ENCODE results near the gene PARD6B.
"Not testable (repeated sequence)": the region's sequence is repeated elsewhere in the genome, so short reads cannot be mapped to it uniquely, and the experiment has no call there.

The PARD6B gene

DNA sequence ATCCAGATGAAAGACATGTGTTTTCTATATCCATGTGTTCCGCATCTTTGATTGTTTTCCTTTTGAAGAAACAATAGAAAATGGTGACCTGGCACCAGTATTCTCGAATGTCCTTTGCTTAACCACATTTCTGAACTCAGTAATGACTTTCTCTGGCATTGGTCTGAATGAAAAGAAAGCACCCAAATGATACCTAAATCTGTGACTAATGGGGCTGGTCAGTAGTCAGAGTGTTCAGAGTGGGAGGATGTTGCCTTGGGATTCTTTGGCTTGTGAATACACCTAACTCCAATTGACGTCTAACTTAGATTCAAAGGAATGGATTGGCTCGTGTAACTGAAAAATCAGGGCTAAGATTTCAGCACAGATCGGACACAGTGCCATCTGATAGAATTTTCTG lies 27.1 kb downstream of the PARD6B start:
- Histone ChIP-seq H3K4me3 (ENCODE audit: low read length) (no peak overlapping the region), H3K4me1 (ENCODE audit: control insufficient read depth, low read depth, low read length) (peaks cover 6% of the 10 kb centered on the region), H3K27ac (ENCODE audit: low read length) (no peak overlapping the region), H3K9me3 (ENCODE audit: control insufficient read depth, low read depth, low read length) (no peaks in the 10 kb centered on the region), H3K36me3 (ENCODE audit: control insufficient read depth, low read depth, low read length) (no peaks in the 10 kb centered on the region), H3K9ac (ENCODE audit: low read length) (no peak overlapping the region), H3K27me3 (ENCODE audit: control insufficient read depth, insufficient read depth, low read length) (no peaks in the 10 kb centered on the region)

DNA sequence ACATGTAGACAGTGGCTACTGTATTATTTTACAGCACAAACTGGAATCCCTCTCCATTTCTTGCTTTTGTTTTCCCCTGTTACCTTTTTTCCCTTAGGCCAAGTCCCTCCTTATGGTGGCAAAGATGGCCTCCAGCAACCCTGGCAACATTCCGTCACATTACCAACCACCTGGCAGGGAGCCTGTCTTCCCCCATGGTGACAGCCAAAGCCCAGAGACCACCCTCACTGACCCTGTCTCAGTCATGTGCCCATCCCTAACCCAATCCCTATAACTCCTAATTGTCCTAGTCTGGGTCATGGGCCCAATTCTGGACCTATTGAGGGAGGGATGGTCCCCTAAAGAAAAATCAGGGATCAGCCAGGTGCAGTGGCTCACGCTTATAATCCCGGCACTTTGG lies 27.6 kb downstream of the PARD6B start:
- H3K4me3 ChIP-seq (ENCODE audit: low read length), result no peak overlapping the region
- H3K9ac ChIP-seq (ENCODE audit: low read length), result no peak overlapping the region
- H3K9me3 ChIP-seq (ENCODE audit: control insufficient read depth, low read depth, low read length), result no peaks in the 10 kb centered on the region
- peaks cover 8% of the 10 kb centered on the region for H3K4me1 ChIP-seq (ENCODE audit: control insufficient read depth, low read depth, low read length)
- no peaks in the 10 kb centered on the region for H3K36me3 ChIP-seq (ENCODE audit: control insufficient read depth, low read depth, low read length)
- no peaks in the 10 kb centered on the region for H3K27me3 ChIP-seq (ENCODE audit: control insufficient read depth, insufficient read depth, low read length)
- H3K27ac ChIP-seq (ENCODE audit: low read length), result no peak overlapping the region

GRCh38 chr20:50759678-50760077 lies 28.3 kb downstream of the PARD6B start:
- Histone ChIP-seq H3K27ac (ENCODE audit: low read length) (no peak overlapping the region), H3K9ac (ENCODE audit: low read length) (no peak overlapping the region), H3K9me3 (ENCODE audit: control insufficient read depth, low read depth, low read length) (no peaks in the 10 kb centered on the region), H3K4me3 (ENCODE audit: low read length) (no peak overlapping the region), H3K36me3 (ENCODE audit: control insufficient read depth, low read depth, low read length) (no peaks in the 10 kb centered on the region), H3K27me3 (ENCODE audit: control insufficient read depth, insufficient read depth, low read length) (no peaks in the 10 kb centered on the region), H3K4me1 (ENCODE audit: control insufficient read depth, low read depth, low read length) (peaks cover 11% of the 10 kb centered on the region)

DNA sequence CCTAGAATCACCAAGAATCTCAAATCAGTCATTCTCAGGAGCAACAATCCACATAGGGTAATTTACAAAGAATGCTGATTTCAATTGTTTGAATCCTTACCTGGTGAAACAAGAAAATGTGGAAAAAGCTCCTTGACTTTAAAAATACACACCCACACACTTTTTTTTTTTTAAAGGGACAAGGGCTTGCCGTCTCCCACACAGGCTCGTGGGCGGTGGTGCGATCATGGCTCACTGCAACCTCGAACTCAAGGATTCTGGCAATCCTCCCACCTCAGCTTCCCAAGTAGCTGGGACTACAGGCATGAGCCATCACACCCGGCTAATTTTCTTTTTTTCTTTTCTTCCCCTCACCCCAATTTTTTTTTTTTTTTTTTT lies 30.7 kb downstream of the PARD6B start:
- no peak overlapping the region for H3K9ac ChIP-seq (ENCODE audit: low read length)
- no peak overlapping the region for H3K27ac ChIP-seq (ENCODE audit: low read length)
- H3K4me3 ChIP-seq (ENCODE audit: low read length), result no peak overlapping the region

DNA sequence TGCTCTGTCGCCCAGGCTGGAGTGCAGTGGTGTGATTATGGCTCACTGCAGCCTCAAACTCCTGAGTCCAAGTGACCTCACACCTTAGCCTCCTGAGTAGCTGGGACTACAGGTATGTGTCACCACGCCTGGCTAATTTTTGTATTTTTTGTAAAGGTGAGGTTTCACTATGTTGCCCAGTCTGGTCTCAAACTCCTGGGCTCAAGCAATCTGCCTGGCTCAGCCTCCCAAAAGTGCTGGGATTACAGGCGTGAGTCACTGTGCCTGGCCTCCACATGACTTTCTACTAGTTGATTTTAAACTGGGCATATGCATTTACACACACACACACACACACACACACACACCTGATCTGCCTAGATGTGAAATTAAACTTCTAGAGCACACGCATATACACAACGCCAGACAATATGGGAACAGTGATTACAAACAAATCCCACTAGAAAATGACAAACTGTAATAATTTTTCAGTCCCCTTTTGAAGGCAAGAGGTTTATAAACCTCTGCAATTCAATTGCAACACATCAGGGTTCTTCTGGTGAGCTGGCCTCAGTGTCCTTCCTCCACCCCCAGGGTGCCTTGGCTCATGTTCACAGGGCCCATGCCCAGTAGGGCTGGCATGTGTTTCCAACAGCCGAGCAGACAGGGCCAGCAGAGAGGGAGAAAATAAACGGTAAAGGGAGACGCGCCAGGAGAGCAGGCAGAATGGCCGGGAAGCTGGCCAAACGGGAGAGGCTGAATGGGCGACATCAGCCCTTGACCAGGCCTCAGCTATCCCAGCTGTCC lies 31.2 kb downstream of the PARD6B start:
- no peak overlapping the region for H3K27ac ChIP-seq (ENCODE audit: low read length)
- no peak overlapping the region for H3K9ac ChIP-seq (ENCODE audit: low read length)
- no peaks in the 10 kb centered on the region for H3K36me3 ChIP-seq (ENCODE audit: control insufficient read depth, low read depth, low read length)
- peaks cover 16% of the 10 kb centered on the region for H3K4me1 ChIP-seq (ENCODE audit: control insufficient read depth, low read depth, low read length)
- H3K4me3 ChIP-seq (ENCODE audit: low read length), result no peak overlapping the region
- H3K27me3 ChIP-seq (ENCODE audit: control insufficient read depth, insufficient read depth, low read length), result no peaks in the 10 kb centered on the region
- no peaks in the 10 kb centered on the region for H3K9me3 ChIP-seq (ENCODE audit: control insufficient read depth, low read depth, low read length)

More for the DNA sequence above, 30.7 kb downstream of the PARD6B start:
- Histone ChIP-seq H3K9me3 (ENCODE audit: control insufficient read depth, low read depth, low read length) (no peaks in the 10 kb centered on the region), H3K27me3 (ENCODE audit: control insufficient read depth, insufficient read depth, low read length) (no peaks in the 10 kb centered on the region), H3K36me3 (ENCODE audit: control insufficient read depth, low read depth, low read length) (no peaks in the 10 kb centered on the region), H3K4me1 (ENCODE audit: control insufficient read depth, low read depth, low read length) (peaks cover 11% of the 10 kb centered on the region)

GRCh38 chr20:50763550-50764458 lies 32.4 kb downstream of the PARD6B start:
- peaks cover 16% of the 10 kb centered on the region for H3K4me1 ChIP-seq (ENCODE audit: control insufficient read depth, low read depth, low read length)
- not testable (repeated sequence) for H3K27ac ChIP-seq (ENCODE audit: low read length); H3K4me3 ChIP-seq (ENCODE audit: low read length)

DNA sequence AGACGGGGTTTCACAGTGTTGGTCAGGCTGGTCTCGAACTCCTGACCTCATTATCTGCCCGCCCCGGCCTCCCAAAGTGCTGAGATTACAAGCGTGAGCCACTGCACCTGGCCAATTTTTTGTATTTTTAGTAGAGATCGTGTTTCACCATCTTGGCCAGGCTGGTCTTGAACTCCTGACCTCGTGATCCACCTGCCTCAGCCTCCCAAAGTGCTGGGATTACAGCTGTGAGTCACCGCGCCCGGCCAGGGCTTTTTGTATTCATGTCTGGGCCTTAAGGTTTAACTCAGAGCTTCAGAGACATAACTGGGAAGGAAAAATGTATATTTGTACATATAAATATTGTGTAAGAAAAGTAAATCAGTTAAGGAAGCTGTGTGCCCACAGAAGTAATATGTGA lies 33.9 kb downstream of the PARD6B start:
- not testable (repeated sequence) for H3K4me3 ChIP-seq (ENCODE audit: low read length); H3K27ac ChIP-seq (ENCODE audit: low read length); H3K27me3 ChIP-seq (ENCODE audit: control insufficient read depth, insufficient read depth, low read length); H3K9ac ChIP-seq (ENCODE audit: low read length); H3K36me3 ChIP-seq (ENCODE audit: control insufficient read depth, low read depth, low read length); H3K9me3 ChIP-seq (ENCODE audit: control insufficient read depth, low read depth, low read length)
- peaks cover 16% of the 10 kb centered on the region for H3K4me1 ChIP-seq (ENCODE audit: control insufficient read depth, low read depth, low read length)

More at GRCh38 chr20:50763550-50764458, 32.4 kb downstream of the PARD6B start:
- not testable (repeated sequence) for H3K36me3 ChIP-seq (ENCODE audit: control insufficient read depth, low read depth, low read length); H3K9ac ChIP-seq (ENCODE audit: low read length); H3K9me3 ChIP-seq (ENCODE audit: control insufficient read depth, low read depth, low read length); H3K27me3 ChIP-seq (ENCODE audit: control insufficient read depth, insufficient read depth, low read length)

DNA sequence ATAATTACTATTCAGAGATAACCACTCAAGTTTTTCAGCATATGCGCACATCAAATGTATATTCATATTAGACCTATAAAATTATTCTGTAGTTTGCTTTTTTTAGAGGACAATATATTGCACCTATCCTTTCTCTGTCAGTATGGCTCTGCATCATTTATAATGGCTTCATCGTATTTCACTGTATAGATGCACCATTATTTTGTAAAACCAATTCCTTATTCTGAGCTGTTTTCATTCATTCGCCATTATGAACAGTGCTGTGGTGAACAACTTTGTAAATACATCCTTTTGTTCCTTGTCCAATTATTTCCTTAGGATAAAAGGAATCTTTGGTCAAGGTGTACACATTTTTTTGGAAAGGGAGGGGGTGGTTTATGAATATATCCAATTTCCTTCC lies 34.3 kb downstream of the PARD6B start:
- H3K9ac ChIP-seq (ENCODE audit: low read length), result no peak overlapping the region
- H3K27ac ChIP-seq (ENCODE audit: low read length), result no peak overlapping the region
- H3K27me3 ChIP-seq (ENCODE audit: control insufficient read depth, insufficient read depth, low read length), result no peaks in the 10 kb centered on the region
- H3K9me3 ChIP-seq (ENCODE audit: control insufficient read depth, low read depth, low read length), result no peaks in the 10 kb centered on the region
- peaks cover 16% of the 10 kb centered on the region for H3K4me1 ChIP-seq (ENCODE audit: control insufficient read depth, low read depth, low read length)
- H3K36me3 ChIP-seq (ENCODE audit: control insufficient read depth, low read depth, low read length), result no peaks in the 10 kb centered on the region
- no peak overlapping the region for H3K4me3 ChIP-seq (ENCODE audit: low read length)

DNA sequence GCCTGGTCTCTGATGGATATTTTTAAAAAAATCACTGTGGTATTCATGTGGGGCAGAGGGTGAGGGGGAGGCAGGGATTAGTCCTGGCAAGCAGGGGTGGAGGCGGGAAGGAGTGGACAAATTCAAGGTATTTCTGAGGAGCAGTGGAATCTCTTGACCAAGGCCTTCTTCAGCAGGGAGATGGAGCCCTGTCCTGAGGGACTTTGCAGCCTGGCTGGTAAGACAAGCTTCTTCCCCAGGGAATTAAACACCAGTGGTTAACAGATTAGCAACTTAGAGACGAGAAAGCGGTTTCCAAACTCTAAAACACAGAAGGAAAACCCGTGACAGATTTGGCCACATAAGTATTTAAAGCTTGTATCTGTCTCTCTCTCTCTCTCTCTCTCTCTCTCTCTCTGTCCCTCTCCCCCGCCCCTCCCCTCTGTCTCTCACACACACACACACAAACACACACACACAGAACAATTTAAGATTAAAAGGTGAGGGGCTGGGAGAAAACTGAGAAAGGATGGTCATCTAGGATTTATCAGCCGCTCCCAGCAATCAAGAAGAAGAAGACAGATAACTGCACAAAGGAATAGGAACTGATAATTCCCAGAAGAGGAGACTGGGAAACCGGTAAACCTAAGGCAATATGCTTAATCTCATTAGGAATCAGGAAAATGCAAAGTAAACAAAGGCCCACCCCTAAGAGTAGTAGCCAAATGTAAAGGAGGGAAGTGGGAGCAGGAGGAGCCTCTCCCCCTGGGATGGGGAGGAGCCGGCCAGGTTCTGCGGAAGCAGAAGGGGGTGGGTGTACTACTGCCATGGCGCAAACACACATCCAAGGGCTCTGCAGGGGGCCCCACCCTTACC lies 35.8 kb downstream of the PARD6B start:
- not testable (repeated sequence) for H3K27ac ChIP-seq (ENCODE audit: low read length); H3K9ac ChIP-seq (ENCODE audit: low read length); H3K9me3 ChIP-seq (ENCODE audit: control insufficient read depth, low read depth, low read length); H3K27me3 ChIP-seq (ENCODE audit: control insufficient read depth, insufficient read depth, low read length); H3K36me3 ChIP-seq (ENCODE audit: control insufficient read depth, low read depth, low read length); H3K4me1 ChIP-seq (ENCODE audit: control insufficient read depth, low read depth, low read length)
- peak overlapping the region; percentile 13 for H3K4me3 ChIP-seq (ENCODE audit: low read length)

GRCh38 chr20:50768991-50769390 lies 37.6 kb downstream of the PARD6B start:
- H3K4me3 ChIP-seq (ENCODE audit: low read length); H3K4me1 ChIP-seq (ENCODE audit: control insufficient read depth, low read depth, low read length): not testable (repeated sequence)

DNA sequence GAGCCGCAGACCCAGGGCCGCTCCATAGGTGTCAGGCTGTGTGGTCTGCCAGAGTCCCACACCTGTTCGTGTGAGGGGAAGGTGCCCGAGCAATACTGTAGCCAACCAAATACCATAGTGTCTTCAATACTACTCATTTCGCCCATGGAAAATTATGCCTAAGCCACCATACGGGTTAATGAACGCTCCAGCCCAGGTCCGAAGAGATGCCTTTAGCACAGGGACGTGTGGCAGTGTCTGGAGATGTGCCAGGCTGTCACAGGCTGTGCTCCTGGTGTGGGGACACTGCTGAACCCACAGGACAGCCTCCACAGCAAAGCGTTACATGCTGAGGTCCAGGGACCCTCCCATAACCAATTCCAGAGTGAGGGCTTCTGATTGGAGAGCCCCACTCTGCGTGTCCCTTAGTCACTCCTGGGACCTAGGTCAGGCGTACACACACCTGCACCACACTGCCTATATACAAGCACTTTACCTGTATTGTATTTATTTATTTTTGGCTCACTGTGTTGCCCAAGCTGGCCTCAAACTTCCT lies 38.2 kb downstream of the PARD6B start:
- H3K36me3 ChIP-seq (ENCODE audit: control insufficient read depth, low read depth, low read length); H3K9ac ChIP-seq (ENCODE audit: low read length); H3K9me3 ChIP-seq (ENCODE audit: control insufficient read depth, low read depth, low read length); H3K27me3 ChIP-seq (ENCODE audit: control insufficient read depth, insufficient read depth, low read length); H3K4me3 ChIP-seq (ENCODE audit: low read length); H3K27ac ChIP-seq (ENCODE audit: low read length); H3K4me1 ChIP-seq (ENCODE audit: control insufficient read depth, low read depth, low read length): not testable (repeated sequence)

More at GRCh38 chr20:50768991-50769390, 37.6 kb downstream of the PARD6B start:
- not testable (repeated sequence) for H3K27ac ChIP-seq (ENCODE audit: low read length); H3K36me3 ChIP-seq (ENCODE audit: control insufficient read depth, low read depth, low read length); H3K9ac ChIP-seq (ENCODE audit: low read length); H3K27me3 ChIP-seq (ENCODE audit: control insufficient read depth, insufficient read depth, low read length); H3K9me3 ChIP-seq (ENCODE audit: control insufficient read depth, low read depth, low read length)
